Neural cell (in vitro differentiated cells): ENCODE measurements around the gene SHANK3. TPM values are rescaled to one million over a fixed set of nuclear protein-coding genes. Genes with fewer than 3 reads are reported as not detected.
"Not testable (repeated sequence)": the region's sequence is repeated elsewhere in the genome, so short reads cannot be mapped to it uniquely, and the experiment has no call there.

Experiments used
- H2AFZ ChIP-seq: fragments of 200-600, 300-800 bp; sonication (generic), shearing (Covaris generic); 2 replicates; pipeline ENCODE4 v1.6.0; 2014; ENCODE audit warnings: low read depth, mild to moderate bottlenecking, antibody characterized with exemption, low read length, moderate library complexity
- H3F3A ChIP-seq: fragments of 200-600 bp; shearing (Covaris generic); 2 replicates; pipeline ENCODE4 v1.6.1; 2016; ENCODE audit warnings: mild to moderate bottlenecking, moderate library complexity, mixed read lengths, antibody characterized with exemption, low read length; ENCODE audit not compliant: insufficient read depth, poor library complexity, severe bottlenecking
- H3K27ac ChIP-seq: fragments of 200-600, 300-800 bp; sonication (generic), shearing (Covaris generic); 2 replicates; pipeline ENCODE4 v1.5.1; 2014; ENCODE audit warnings: mild to moderate bottlenecking, low read length, moderate library complexity
- H3K27me3 ChIP-seq: fragments of 300-800, 200-600 bp; sonication (generic), shearing (Covaris generic); 2 replicates; pipeline ENCODE4 v1.6.0; 2014; ENCODE audit warnings: mild to moderate bottlenecking, low read depth, low read length, moderate library complexity; ENCODE audit not compliant: insufficient read depth
- H3K36me3 ChIP-seq: fragments of 300-800, 200-600 bp; sonication (generic), shearing (Covaris generic); 2 replicates; pipeline ENCODE4 v1.5.1; 2014; ENCODE audit warnings: mild to moderate bottlenecking, antibody characterized with exemption, low read length, moderate library complexity; ENCODE audit not compliant: insufficient read depth
- H3K4me2 ChIP-seq: fragments of 300-800, 200-600 bp; sonication (generic), shearing (Covaris generic); 2 replicates; pipeline ENCODE4 v1.6.0; 2014; ENCODE audit warnings: mild to moderate bottlenecking, low read length
- H3K4me3 ChIP-seq: fragments of 300-800, 200-600 bp; sonication (generic), shearing (Covaris generic); 2 replicates; pipeline ENCODE4 v1.5.1; 2014; ENCODE audit warnings: mild to moderate bottlenecking, low read length, moderate library complexity
- H3K79me2 ChIP-seq: fragments of 200-600 bp; shearing (Covaris generic); replicated peaks from 2 replicates; pipeline ENCODE4 v1.6.0; 2014; ENCODE audit warnings: mild to moderate bottlenecking, low read length, moderate library complexity; ENCODE audit not compliant: insufficient read depth
- H3K9ac ChIP-seq: fragments of 300-800, 200-600 bp; sonication (generic), shearing (Covaris generic); 2 replicates; pipeline ENCODE4 v1.6.1; 2016; ENCODE audit warnings: mild to moderate bottlenecking, low read length, mixed read lengths
- H3K9me2 ChIP-seq: fragments of 200-600 bp; shearing (Covaris generic); 2 replicates; pipeline ENCODE4 v1.6.1; 2016; ENCODE audit warnings: mild to moderate bottlenecking, low read length, mixed read lengths; ENCODE audit not compliant: insufficient read depth
- H3K9me3 ChIP-seq: fragments of 200-600, 300-800 bp; sonication (generic), shearing (Covaris generic); 2 replicates; pipeline ENCODE4 v1.6.1; 2016; ENCODE audit warnings: mild to moderate bottlenecking, mixed run types, low read length, moderate library complexity, mixed read lengths
- H4K20me1 ChIP-seq: fragments of 200-600 bp; shearing (Covaris generic); 2 replicates; pipeline ENCODE4 v1.6.1; 2016; ENCODE audit warnings: mild to moderate bottlenecking, mixed run types; ENCODE audit not compliant: insufficient read depth
- CTCF ChIP-seq: fragments of 450-650 bp; IDR thresholded peaks from 2 replicates; pipeline ENCODE4 v1.5.1; 2014; ENCODE audit warnings: antibody characterized with exemption, mild to moderate bottlenecking, moderate library complexity; ENCODE audit not compliant: poor library complexity, severe bottlenecking
- EP300 ChIP-seq: fragments of 450-650 bp; conservative IDR thresholded peaks from 2 replicates; pipeline ENCODE4 v1.6.1; 2014; ENCODE audit warnings: antibody characterized with exemption, mild to moderate bottlenecking, moderate library complexity; ENCODE audit not compliant: poor library complexity, severe bottlenecking
- EZH2 ChIP-seq: fragments of 200-600, 300-800 bp; shearing (Covaris generic), sonication (generic); IDR thresholded peaks from 2 replicates; pipeline ENCODE4 v1.6.1; 2014; ENCODE audit warnings: antibody characterized with exemption, low read length, borderline replicate concordance, mild to moderate bottlenecking; ENCODE audit not compliant: insufficient read depth, poor library complexity, severe bottlenecking
- MXI1 ChIP-seq: fragments of 450-650 bp; conservative IDR thresholded peaks from 2 replicates; pipeline ENCODE4 v1.6.1; 2014; ENCODE audit warnings: antibody characterized with exemption, mild to moderate bottlenecking; ENCODE audit not compliant: poor library complexity, severe bottlenecking
- POLR2AphosphoS5 ChIP-seq: IDR thresholded peaks from 2 replicates; pipeline ENCODE4 v1.6.1; 2012
- RAD21 ChIP-seq: fragments of 450-650 bp; conservative IDR thresholded peaks from 2 replicates; pipeline ENCODE4 v1.6.1; 2014; ENCODE audit warnings: antibody characterized with exemption, mild to moderate bottlenecking, moderate library complexity
- REST ChIP-seq: IDR thresholded peaks from 2 replicates; pipeline ENCODE4 v1.6.1; 2012; ENCODE audit warnings: borderline replicate concordance
- SMC3 ChIP-seq: fragments of 450-650 bp; conservative IDR thresholded peaks from 2 replicates; pipeline ENCODE4 v1.6.1; 2014; ENCODE audit warnings: antibody characterized with exemption, mild to moderate bottlenecking, moderate library complexity; ENCODE audit not compliant: poor library complexity
- TAF1 ChIP-seq: IDR thresholded peaks from 2 replicates; pipeline ENCODE4 v1.6.1; 2012; ENCODE audit warnings: low read depth
- polyA plus RNA-seq: library from polyadenylated mRNA; depleted of rRNA; stranded (reverse); fragments of >200 nt; gene quantifications from 2 replicates; pipeline ENCODE4 v1.2.3, GENCODE V29; 2014

SHANK3 gene
- polyA plus RNA-seq, 1 donor from 2014 or later = 5.5 TPM

GRCh38 chr22:50640857-50641647, 31.6 kb upstream of the SHANK3 start:
- H2AFZ ChIP-seq = no peak overlapping the region
- H3F3A ChIP-seq = no peaks in the 10 kb centered on the region
- no peak overlapping the region for H3K9ac ChIP-seq
- H3K9me2 ChIP-seq = no peaks in the 10 kb centered on the region
- H3K36me3 ChIP-seq = no peaks in the 10 kb centered on the region
- no peaks in the 10 kb centered on the region for H3K27me3 ChIP-seq
- H3K27ac ChIP-seq = no peak overlapping the region
- no peaks in the 10 kb centered on the region for H4K20me1 ChIP-seq
- no peak overlapping the region for H3K4me3 ChIP-seq
- H3K79me2 ChIP-seq = no peaks in the 10 kb centered on the region
- no peak for TF ChIP-seq MXI1
- no peak for TF ChIP-seq EP300
- TF ChIP-seq REST = no peak
- no peak for TF ChIP-seq SMC3
- no peak for TF ChIP-seq TAF1
- TF ChIP-seq CTCF = no peak
- TF ChIP-seq RAD21 = no peak
- no peak for TF ChIP-seq EZH2
- no peak for TF ChIP-seq POLR2AphosphoS5
- H3K4me2 ChIP-seq = no peak overlapping the region
- H3K9me3 ChIP-seq = no peaks in the 10 kb centered on the region

- no peak overlapping the region for H3K9ac ChIP-seq
- no peak overlapping the region for H3K27ac ChIP-seq
- H3K9me3 ChIP-seq = no peaks in the 10 kb centered on the region
- no peak overlapping the region for H2AFZ ChIP-seq
- no peak overlapping the region for H3K4me2 ChIP-seq
- no peaks in the 10 kb centered on the region for H3K27me3 ChIP-seq
- H3K36me3 ChIP-seq = no peaks in the 10 kb centered on the region
- no peaks in the 10 kb centered on the region for H3K9me2 ChIP-seq
- no peaks in the 10 kb centered on the region for H3F3A ChIP-seq
- H4K20me1 ChIP-seq = no peaks in the 10 kb centered on the region
- H3K4me3 ChIP-seq = no peak overlapping the region
- TF ChIP-seq TAF1 (no peak), CTCF (peak; percentile 53)
- H3K79me2 ChIP-seq = no peaks in the 10 kb centered on the region
Observed at GRCh38 chr22:50641696-50642607, 30.7 kb upstream of the SHANK3 start.

GRCh38 chr22:50643021-50643820, 29.4 kb upstream of the SHANK3 start:
- not testable (repeated sequence) for H3K9ac ChIP-seq, H4K20me1 ChIP-seq, H3K4me3 ChIP-seq, H3K79me2 ChIP-seq, H3K27ac ChIP-seq, H2AFZ ChIP-seq, H3F3A ChIP-seq, H3K9me2 ChIP-seq, H3K27me3 ChIP-seq, H3K4me2 ChIP-seq, H3K36me3 ChIP-seq, H3K9me3 ChIP-seq
